Medulla oblongata (tissue), 1 donor: ENCODE results near the gene FBXW2.
"Not testable (repeated sequence)": the region's sequence is repeated elsewhere in the genome, so short reads cannot be mapped to it uniquely, and the experiment has no call there.

ENCODE experiments used
- DNase-seq: peaks from one replicate; pipeline ENCODE4 v3.0.0-alpha.2; 2015; ENCODE audit errors: extremely low spot score

Gene FBXW2

GRCh38 chr9:120779227-120779626 lies 14.0 kb downstream of the FBXW2 start:
- DNase-seq, result no peak

DNA sequence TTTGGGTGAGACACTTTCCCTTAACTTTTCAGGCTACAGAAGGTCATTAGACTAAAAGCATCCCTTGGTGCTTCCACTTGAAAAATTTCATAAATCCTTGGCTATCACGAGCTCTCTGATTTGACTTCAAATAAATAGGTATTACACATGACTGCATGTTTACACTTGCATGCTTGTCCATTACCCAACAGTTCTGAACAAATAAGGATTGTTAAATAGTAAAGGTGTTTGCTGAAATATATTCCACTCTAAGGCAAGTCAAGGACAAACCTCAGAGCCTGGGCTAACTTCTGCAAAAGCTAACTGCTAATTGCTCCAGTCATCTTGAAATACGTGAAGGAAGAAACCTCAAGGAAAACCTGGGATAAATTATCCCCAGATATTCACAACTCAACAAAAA lies 14.5 kb downstream of the FBXW2 start:
- no peak for DNase-seq

DNA sequence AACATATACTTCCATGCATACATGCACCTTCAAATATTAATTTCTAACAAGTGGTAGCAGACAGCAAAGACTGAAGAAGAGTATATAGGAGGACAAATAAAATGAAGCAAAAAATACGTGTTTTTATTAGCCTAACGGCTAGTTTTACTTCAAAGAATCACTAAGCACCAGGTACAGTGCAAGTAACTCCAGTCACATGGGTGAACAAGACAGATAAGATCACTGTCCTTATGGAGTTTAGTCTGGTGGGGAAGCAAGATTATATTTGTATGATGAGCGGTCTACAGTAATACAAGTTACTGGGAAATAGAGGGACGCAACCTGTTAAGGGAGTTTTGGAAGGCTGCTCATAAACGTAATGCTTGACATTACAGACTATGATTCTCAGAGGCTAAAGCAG lies 16.0 kb downstream of the FBXW2 start:
- DNase-seq, result no peak

DNA sequence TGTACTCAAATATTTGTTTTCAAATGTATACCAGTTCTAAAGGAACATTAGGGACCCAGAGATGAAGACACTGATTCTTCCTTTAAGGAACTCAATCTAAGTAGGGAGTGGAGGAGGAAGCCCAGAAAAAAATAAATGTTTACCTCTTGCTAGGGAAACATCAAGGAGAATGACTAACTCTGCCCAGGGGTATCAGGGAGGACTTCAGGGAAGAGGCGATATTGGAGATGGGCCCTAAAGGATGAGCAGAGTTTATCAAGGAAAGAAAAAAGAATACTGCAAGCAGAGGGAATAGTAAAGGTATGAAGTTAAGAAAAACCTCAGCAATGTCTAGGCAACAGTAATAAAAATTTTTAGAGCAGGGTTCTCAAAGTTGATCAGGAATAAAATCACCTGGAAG lies 16.4 kb downstream of the FBXW2 start:
- DNase-seq, result no peak

DNA sequence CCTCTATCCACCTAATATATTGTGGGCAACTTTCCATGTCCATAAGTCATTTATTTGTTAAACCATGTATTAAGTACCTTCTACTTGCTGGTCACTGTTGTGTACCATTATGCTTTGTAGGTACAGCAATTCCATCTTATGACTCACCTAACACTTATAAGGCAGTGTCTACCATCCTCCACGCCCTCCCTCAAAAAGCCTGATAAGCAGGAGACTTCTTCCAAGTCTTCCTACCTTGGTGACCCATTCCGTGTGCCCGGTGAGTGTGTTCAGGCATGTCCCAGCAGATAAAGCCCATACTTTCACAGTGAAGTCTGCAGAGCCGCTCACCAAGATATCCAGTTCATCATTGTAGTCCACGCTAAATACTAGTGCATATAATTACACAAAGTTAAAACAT lies 17.4 kb downstream of the FBXW2 start:
- DNase-seq, result no peak

GRCh38 chr9:120774719-120775118 lies 18.5 kb downstream of the FBXW2 start:
- DNase-seq, result no peak

DNA sequence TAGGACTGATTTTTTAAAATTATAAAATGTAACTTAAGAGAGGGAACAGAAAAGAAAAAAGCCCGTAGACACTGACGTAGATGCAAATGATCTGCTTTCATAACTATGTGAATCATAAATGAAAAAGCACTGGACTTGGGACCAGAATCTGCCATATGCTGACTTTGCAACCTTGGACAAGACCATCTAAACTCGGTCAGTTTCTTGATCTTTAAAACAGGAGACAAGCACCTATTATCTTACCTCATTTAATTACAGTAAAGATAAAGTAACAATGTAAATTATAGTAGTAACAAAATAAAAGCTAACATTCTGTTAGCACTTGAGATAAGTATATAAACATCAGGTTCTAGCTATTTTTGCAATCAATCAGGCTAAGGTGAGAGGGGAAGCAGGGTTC lies 20.0 kb downstream of the FBXW2 start:
- no peak for DNase-seq

- no peak for DNase-seq
Observed at GRCh38 chr9:120770931-120771330, 22.3 kb downstream of the FBXW2 start.

DNA sequence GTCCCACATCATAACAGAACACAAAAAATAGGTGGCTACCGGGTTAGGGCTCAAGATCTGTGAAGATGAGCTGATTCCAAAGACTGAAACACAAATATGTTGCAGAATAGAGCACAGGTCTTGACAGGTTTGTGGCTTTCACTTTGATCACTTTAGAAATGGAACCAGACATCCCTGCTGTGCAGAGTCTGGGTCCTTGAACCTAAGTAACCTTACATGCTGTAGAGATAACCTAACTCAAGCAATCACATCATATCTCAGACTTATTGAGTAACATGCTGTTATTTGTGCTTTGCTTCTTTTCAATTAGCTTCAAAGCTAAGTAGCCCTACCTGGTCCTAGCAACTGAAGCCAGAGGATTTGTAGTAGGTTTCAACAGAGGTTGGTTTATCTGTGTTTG lies 24.3 kb downstream of the FBXW2 start:
- DNase-seq, result no peak

DNA sequence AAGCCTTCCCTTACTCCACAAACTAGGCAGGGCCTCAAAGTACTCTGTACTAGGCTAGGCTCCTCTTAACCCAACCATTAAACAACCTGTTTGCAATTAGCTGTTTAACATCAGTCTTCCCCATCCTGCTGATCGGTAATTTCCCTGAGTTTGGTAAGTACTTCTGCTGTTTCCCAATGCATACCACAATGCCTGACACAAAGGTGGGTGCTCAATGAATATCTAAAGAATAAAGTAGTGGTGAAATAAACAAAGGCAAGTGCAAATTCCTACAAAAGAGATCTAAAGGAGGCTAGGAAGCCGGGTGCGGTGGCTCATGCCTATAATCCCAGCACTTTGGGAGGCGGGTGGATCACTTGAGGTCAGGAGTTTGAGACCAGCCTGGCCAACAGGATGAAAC lies 25.0 kb downstream of the FBXW2 start:
- no peak for DNase-seq

DNA sequence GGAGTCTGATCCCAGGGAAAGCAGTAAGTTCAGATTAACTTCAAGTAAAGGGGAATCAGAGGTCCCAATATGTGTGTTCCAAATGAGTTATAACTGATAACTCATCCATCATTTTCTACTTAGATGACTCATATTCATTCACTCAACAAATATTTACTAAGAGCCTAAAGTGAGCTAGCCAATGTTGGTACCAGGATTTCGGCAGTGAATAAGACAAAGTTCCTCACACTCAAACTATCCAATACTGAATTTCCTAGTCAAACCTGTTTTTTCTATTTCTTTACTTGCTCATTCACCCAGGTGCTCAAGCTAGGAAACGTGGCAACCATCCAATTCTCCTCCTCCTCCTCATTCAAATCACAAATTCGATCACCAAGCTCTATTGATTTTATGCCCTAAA lies 25.8 kb downstream of the FBXW2 start:
- DNase-seq, result no peak

GRCh38 chr9:120765910-120766425 lies 27.2 kb downstream of the FBXW2 start:
- no peak for DNase-seq

DNA sequence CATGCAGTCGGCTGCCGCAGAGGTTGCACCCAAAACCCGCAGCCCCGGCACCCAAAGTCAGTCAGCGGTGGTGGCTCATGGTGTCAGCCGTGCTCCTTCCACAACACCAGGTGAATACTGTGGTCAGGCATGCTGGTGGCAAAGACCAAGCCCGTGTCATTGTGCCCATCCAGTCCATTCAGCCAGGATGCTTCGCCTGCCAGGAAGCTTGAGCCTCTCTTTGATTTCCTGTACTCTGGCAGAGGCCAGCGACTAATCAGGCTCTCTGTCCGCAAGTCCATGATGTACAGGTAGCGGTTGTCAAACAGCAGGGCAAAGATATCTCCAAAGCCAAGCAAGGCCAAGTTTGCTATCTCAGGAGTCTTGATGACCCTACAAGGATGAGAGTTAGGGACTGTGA lies 28.7 kb downstream of the FBXW2 start:
- DNase-seq, result no peak

- DNase-seq, result no peak
Observed at GRCh38 chr9:120761006-120761405, 32.2 kb downstream of the FBXW2 start.

DNA sequence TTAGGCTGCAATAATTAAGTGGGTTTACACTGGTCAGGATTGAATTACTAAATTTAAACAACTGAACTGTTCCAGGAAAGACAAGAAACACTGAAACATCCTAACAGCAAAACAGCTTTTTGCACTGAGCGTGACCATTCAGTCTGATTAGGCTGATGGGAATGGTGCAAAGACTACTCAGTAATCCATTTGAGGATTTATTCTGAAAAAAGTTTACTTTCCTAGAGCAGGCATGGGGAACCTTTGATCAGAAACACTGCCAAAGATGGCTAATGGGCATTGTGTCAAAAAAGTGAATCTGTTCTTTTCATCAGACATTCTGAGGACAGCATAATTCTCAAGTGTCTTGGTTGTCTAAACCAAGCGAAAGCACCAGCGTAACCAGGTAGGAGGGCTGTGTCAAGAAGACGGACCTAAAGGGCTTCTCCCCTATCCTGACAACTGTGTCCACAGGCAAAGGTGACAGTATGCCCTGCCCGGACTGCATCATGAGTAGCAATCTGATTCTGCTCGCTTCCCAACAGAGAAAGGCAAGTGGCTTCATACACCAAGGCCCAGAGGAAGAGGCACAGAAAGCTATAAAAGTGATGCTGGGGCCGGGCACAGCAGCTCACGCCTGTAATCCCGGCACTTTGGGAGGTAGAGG lies 33.3 kb downstream of the FBXW2 start:
- no peak for DNase-seq

DNA sequence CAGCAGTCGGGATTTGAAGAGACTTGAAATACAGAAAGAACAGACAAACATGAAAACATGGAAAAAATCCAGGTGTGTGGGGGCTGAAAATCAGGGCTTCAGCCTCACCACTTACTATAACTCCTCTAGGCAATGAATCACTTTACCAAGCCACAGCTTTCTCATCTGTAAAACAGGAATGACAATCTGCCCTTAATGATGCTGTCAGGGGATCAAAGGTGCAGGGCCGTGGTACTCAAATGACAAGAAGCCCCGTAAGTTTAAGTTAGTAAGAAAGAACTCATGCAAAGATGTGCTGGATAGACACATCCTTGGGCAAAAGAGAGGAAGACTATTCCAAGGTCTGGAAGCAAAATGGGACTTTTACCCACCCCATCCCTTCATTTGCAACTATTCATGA lies 34.7 kb downstream of the FBXW2 start:
- DNase-seq, result no peak

GRCh38 chr9:120757026-120757913 lies 35.9 kb downstream of the FBXW2 start:
- DNase-seq, result no peak

DNA sequence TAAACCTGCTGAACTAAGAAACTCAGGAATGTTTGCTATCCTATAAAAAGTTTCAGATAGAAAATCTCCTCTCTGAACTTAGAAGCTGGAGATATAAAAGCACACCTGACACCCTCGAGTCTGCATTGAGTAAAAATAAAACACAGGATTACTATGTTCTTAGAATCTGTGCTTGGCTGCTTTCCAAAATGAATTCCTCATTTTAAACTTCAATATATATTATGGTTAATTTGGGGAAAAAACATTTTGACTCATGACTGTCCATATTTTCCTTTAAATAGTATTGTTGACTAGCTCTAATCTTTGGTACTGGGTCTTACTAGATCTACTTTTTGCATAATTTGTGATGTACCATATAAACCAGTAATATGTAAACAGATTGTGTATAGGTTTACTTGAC lies 36.7 kb downstream of the FBXW2 start:
- DNase-seq, result no peak

- DNase-seq, result peak; percentile 84
Observed at GRCh38 chr9:120755810-120756434, 37.3 kb downstream of the FBXW2 start.

- no peak for DNase-seq
Observed at GRCh38 chr9:120755044-120755443, 38.2 kb downstream of the FBXW2 start.

GRCh38 chr9:120750421-120750820 lies 42.8 kb downstream of the FBXW2 start:
- no peak for DNase-seq

DNA sequence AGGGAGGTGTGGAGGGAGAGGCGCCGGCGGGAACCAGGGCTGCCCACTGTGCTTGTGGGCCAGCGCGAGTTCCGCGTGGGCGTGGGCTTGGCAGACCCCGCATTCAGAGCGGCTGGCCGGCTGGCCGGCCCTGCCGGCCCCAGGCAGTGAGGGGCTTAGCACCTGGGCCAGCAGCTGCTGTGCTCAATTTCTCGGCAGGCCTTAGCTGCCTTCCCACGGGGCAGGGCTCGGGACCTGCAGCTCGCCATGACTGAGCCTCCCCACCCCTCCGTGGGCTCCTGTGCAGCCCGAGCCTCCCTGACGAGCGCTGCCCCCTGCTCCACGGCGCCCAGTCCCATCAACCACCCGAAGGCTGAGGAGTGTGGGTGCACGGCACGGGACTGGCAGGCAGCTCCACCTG lies 46.9 kb downstream of the FBXW2 start:
- not testable (repeated sequence) for DNase-seq

DNA sequence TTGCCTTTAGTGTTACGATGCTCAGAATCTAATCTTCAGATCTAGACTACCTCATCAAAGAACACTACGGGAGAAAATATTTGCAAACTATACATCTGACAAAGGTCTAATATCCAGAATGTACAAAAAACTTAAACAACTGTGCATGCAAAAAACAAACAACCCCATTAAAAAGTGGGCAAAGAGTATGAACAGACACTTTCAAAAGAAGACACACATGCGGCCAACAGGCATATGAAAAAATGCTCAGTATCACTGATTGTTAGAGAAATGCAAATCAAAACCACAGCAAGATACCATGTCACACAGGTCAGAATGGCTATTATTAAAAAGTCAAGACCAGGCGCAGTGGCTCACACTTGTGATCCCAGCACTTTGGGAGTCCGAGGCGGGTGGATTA lies 47.9 kb downstream of the FBXW2 start:
- no peak for DNase-seq
